Suprapubic skin (tissue), 4 donors: ENCODE measurements around the gene SNRPA. TPM values are rescaled to one million over a fixed set of nuclear protein-coding genes. Genes with fewer than 3 reads are reported as not detected.

Experiments used
- DNase-seq, 2 donors: peaks; one replicate each; pipeline ENCODE4 v3.0.0-alpha.2; 2019; ENCODE audit warnings: low spot score in 2 of 2
- H3K27ac ChIP-seq: fragments of 200-600 bp; sonication (generic); one replicate; pipeline ENCODE4 v1.5.1; 2019
- H3K27me3 ChIP-seq: fragments of 200-600 bp; sonication (generic); one replicate; pipeline ENCODE4 v1.5.1; 2019
- H3K36me3 ChIP-seq: fragments of 200-600 bp; sonication (generic); one replicate; pipeline ENCODE4 v1.5.1; 2019
- H3K4me1 ChIP-seq: fragments of 200-600 bp; sonication (generic); one replicate; pipeline ENCODE4 v1.5.1; 2019
- H3K4me3 ChIP-seq: fragments of 200-600 bp; sonication (generic); one replicate; pipeline ENCODE4 v1.5.1; 2019; ENCODE audit warnings: mild to moderate bottlenecking
- H3K9me3 ChIP-seq: fragments of 200-600 bp; sonication (generic); one replicate; pipeline ENCODE4 v1.5.1; 2019
- CTCF ChIP-seq, 2 donors: fragments of 200-600 bp in 1 of 2; fragments of 450-650 bp in 1 of 2; sonication (generic) in 1 of 2; IDR thresholded peaks; one replicate each; pipeline ENCODE4 v1.5.1; 2016 to 2019; ENCODE audit warnings: antibody characterized with exemption in 2 of 2, mild to moderate bottlenecking in 1 of 2, moderate library complexity in 1 of 2
- EP300 ChIP-seq: sonication (generic); formaldehyde crosslinking; IDR thresholded peaks from one replicate; pipeline ENCODE4 v1.6.1; 2017; ENCODE audit warnings: antibody characterized with exemption
- POLR2A ChIP-seq, 2 donors: fragments of 450-650 bp; IDR thresholded peaks; one replicate each; pipeline ENCODE4 v1.6.1; 2017; ENCODE audit warnings: antibody characterized with exemption in 2 of 2, mild to moderate bottlenecking in 2 of 2, moderate library complexity in 2 of 2
- POLR2AphosphoS5 ChIP-seq, 3 donors: sonication (generic); formaldehyde crosslinking; IDR thresholded peaks; one replicate each; pipeline ENCODE4 v1.6.1; 2017; ENCODE audit warnings: antibody characterized with exemption in 3 of 3
- WGBS: methylation state at CpG from one replicate; pipeline ENCODE4 v1.1.5; 2018; 5-methylcytosine and 5-hydroxymethylcytosine counted together
- total RNA-seq, 4 donors: library from RNA; depleted of rRNA; stranded (reverse); fragments of >200 nt; gene quantifications; one replicate each; pipeline ENCODE4 v1.1.0, GENCODE V29; 2016

Gene SNRPA
- total RNA-seq, 4 donors from 2014 or later, result 49.6 to 52.2 (median 51.0) TPM

- WGBS, result 67% methylated on average over 1 of the region's 1 CpG
- peaks cover 30% of the 10 kb centered on the region for H3K36me3 ChIP-seq
Measured at GRCh38 chr19:40785526-40785925, 34.5 kb downstream of the SNRPA start.

GRCh38 chr19:40786060-40787037 lies 35.3 kb downstream of the SNRPA start:
- no peak for TF ChIP-seq POLR2A (IDR thresholded peaks at IDR 0.05)
- no peak for TF ChIP-seq CTCF (IDR thresholded peaks at IDR 0.05)
- TF ChIP-seq EP300, result no peak
- no peak for TF ChIP-seq POLR2AphosphoS5 (IDR thresholded peaks at IDR 0.05)
- H3K27ac ChIP-seq, result no peak overlapping the region
- no peaks in the 10 kb centered on the region for H3K4me1 ChIP-seq
- DNase-seq, result no peak
- no peaks in the 10 kb centered on the region for H3K27me3 ChIP-seq
- peaks cover 32% of the 10 kb centered on the region for H3K36me3 ChIP-seq
- WGBS, result 90% methylated on average over 24 of the region's 25 CpGs
- H3K9me3 ChIP-seq, result no peaks in the 10 kb centered on the region
- H3K4me3 ChIP-seq, result no peak overlapping the region

More at GRCh38 chr19:40785526-40785925, 34.5 kb downstream of the SNRPA start:
- H3K27me3 ChIP-seq, result no peaks in the 10 kb centered on the region
- no peaks in the 10 kb centered on the region for H3K9me3 ChIP-seq
- no peaks in the 10 kb centered on the region for H3K4me1 ChIP-seq
- no peak for DNase-seq
- TF ChIP-seq EP300, result no peak
- H3K27ac ChIP-seq, result no peak overlapping the region
- no peak overlapping the region for H3K4me3 ChIP-seq

- Histone ChIP-seq H3K27me3 (no peaks in the 10 kb centered on the region), H3K27ac (no peak overlapping the region), H3K4me3 (no peak overlapping the region), H3K36me3 (peaks cover 25% of the 10 kb centered on the region), H3K9me3 (no peaks in the 10 kb centered on the region), H3K4me1 (no peaks in the 10 kb centered on the region)
- WGBS, result 85% methylated on average over 7 of the region's 7 CpGs
- no peak for DNase-seq
- no peak for TF ChIP-seq CTCF (IDR thresholded peaks at IDR 0.05)
- no peak for TF ChIP-seq POLR2A (IDR thresholded peaks at IDR 0.05)
- no peak for TF ChIP-seq EP300
- TF ChIP-seq POLR2AphosphoS5 (IDR thresholded peaks at IDR 0.05), result no peak
Measured at GRCh38 chr19:40791349-40791748, 40.3 kb downstream of the SNRPA start.

GRCh38 chr19:40791996-40792395 lies 41.0 kb downstream of the SNRPA start:
- H3K4me1 ChIP-seq, result no peaks in the 10 kb centered on the region
- H3K4me3 ChIP-seq, result no peak overlapping the region
- TF ChIP-seq CTCF (IDR thresholded peaks at IDR 0.05), result no peak
- no peak for TF ChIP-seq POLR2AphosphoS5 (IDR thresholded peaks at IDR 0.05)
- TF ChIP-seq EP300, result no peak
- TF ChIP-seq POLR2A (IDR thresholded peaks at IDR 0.05), result no peak
- H3K36me3 ChIP-seq, result peaks cover 18% of the 10 kb centered on the region
- H3K27ac ChIP-seq, result no peak overlapping the region
- WGBS, result 67% methylated on average over 3 of the region's 3 CpGs
- no peaks in the 10 kb centered on the region for H3K27me3 ChIP-seq
- no peaks in the 10 kb centered on the region for H3K9me3 ChIP-seq
- no peak for DNase-seq

- DNase-seq, result no peak
- Histone ChIP-seq H3K4me3 (peak overlapping the region; percentile 97), H3K27ac (peak overlapping the region; percentile 84), H3K4me1 (peaks cover 35% of the 10 kb centered on the region), H3K9me3 (no peaks in the 10 kb centered on the region), H3K27me3 (no peaks in the 10 kb centered on the region), H3K36me3 (peaks cover 8% of the 10 kb centered on the region)
- 92% methylated on average over 13 of the region's 14 CpGs for WGBS
- TF ChIP-seq CTCF (IDR thresholded peaks at IDR 0.05) (no peak), EP300 (no peak), POLR2AphosphoS5 (IDR thresholded peaks at IDR 0.05) (no peak), POLR2A (IDR thresholded peaks at IDR 0.05) (no peak)
Measured at GRCh38 chr19:40797166-40797962, 46.4 kb downstream of the SNRPA start.
